ENCODE measurements around the gene UBQLN4.

The UBQLN4 gene

GRCh38 chr1:156075162-156075561 lies 21.6 kb upstream of the UBQLN4 start:
- TF ChIP-seq CTCF (tag by site-specific recombination; IDR thresholded peaks at IDR 0.05) (peak; percentile 44; the same call in 1 of the 2 replicates), ZNF341 (tag by site-specific recombination; IDR thresholded peaks at IDR 0.05; ENCODE audit: low read depth) (peak; percentile 98), PBX3 (CRISPR knock-in tag; IDR thresholded peaks at IDR 0.05) (no peak), WT1 (tag by site-specific recombination; IDR thresholded peaks at IDR 0.05) (peak; percentile 51; the same call in 1 of the 2 replicates), ZNF768 (tag by site-specific recombination; IDR thresholded peaks at IDR 0.05) (no peak)

GRCh38 chr1:156074661-156075060 lies 21.1 kb upstream of the UBQLN4 start:
- ChIA-PET CTCF (interaction anchor here (1.4 to 1.7 kb wide), 2 partner anchors 9 to 50 kb away, joined by 3 to 11 read pairs; no protein-coding TSS in a partner anchor), POLR2A (interaction anchor here (0.7 kb wide), 1 partner anchor 8 kb away, joined by 3 read pairs; no protein-coding TSS in a partner anchor)
- peaks cover 0 to 26% of the 10 kb centered on the region in 2 experiments; a peak in 1 of 3 replicates for H3K36me3 ChIP-seq (ENCODE audit: control insufficient read depth in 2 of 2, insufficient read depth in 1 of 2, low read length in 2 of 2)
- H3K9me3 ChIP-seq (ENCODE audit: control insufficient read depth, insufficient read depth, low read depth, low read length), result no peaks in the 10 kb centered on the region
- TF ChIP-seq ZNF654 (tag by site-specific recombination; IDR thresholded peaks at IDR 0.05; ENCODE audit: low read depth) (no peak), ZNF549 (tag by site-specific recombination; IDR thresholded peaks at IDR 0.05) (no peak), ZNF366 (tag by site-specific recombination; conservative IDR thresholded peaks at IDR 0.05) (0 out of 2 replicates have a peak, but pooled peaks have one; percentile 20)
- H3K4me1 ChIP-seq (ENCODE audit: control insufficient read depth, insufficient read depth, low read length), result peaks cover 7% of the 10 kb centered on the region; the same call in 1 of the 2 replicates
- H3K4me3 ChIP-seq (ENCODE audit: low read depth, low read length), result no peak overlapping the region
- no peak overlapping the region for H3K27ac ChIP-seq (ENCODE audit: extremely low read depth, low read depth, low read length)

More at GRCh38 chr1:156075162-156075561, 21.6 kb upstream of the UBQLN4 start:
- no peak overlapping the region for H3K4me3 ChIP-seq (ENCODE audit: low read depth, low read length)
- H3K27ac ChIP-seq (ENCODE audit: extremely low read depth, low read depth, low read length), result no peak overlapping the region
- peaks cover 7% of the 10 kb centered on the region; the same call in 1 of the 2 replicates for H3K4me1 ChIP-seq (ENCODE audit: control insufficient read depth, insufficient read depth, low read length)
- H3K36me3 ChIP-seq (ENCODE audit: control insufficient read depth in 2 of 2, insufficient read depth in 1 of 2, low read length in 2 of 2), result peaks cover 0 to 26% of the 10 kb centered on the region in 2 experiments; a peak in 1 of 3 replicates
- ChIA-PET CTCF (interaction anchor here (0.9 to 1.7 kb wide), 3 partner anchors 9 to 50 kb away, joined by 3 to 11 read pairs (median 4); no protein-coding TSS in a partner anchor), POLR2A (interaction anchor here (0.7 kb wide), 1 partner anchor 9 kb away, joined by 3 read pairs; no protein-coding TSS in a partner anchor)
- H3K9me3 ChIP-seq (ENCODE audit: control insufficient read depth, insufficient read depth, low read depth, low read length), result no peaks in the 10 kb centered on the region

- TF ChIP-seq ZNF223 (tag by site-specific recombination; IDR thresholded peaks at IDR 0.05), result no peak
- peak; percentile 10; the same call in 1 of the 2 replicates for TF ChIP-seq PRDM1 (tag by site-specific recombination; IDR thresholded peaks at IDR 0.05)
- peak; percentile 51; the same call in 1 of the 2 replicates for TF ChIP-seq IKZF3 (tag by site-specific recombination; IDR thresholded peaks at IDR 0.05)
- no peak for TF ChIP-seq ZNF426 (tag by site-specific recombination; IDR thresholded peaks at IDR 0.05)
- TF ChIP-seq PRDM2 (tag by site-specific recombination; IDR thresholded peaks at IDR 0.05; ENCODE audit: borderline replicate concordance), result no peak
- TF ChIP-seq ZNF623 (tag by site-specific recombination; IDR thresholded peaks at IDR 0.05), result no peak
- Histone ChIP-seq H3K36me3 (ENCODE audit: control insufficient read depth in 2 of 2, insufficient read depth in 1 of 2, low read length in 2 of 2) (peaks cover 0 to 26% of the 10 kb centered on the region in 2 experiments; a peak in 1 of 3 replicates), H3K27ac (ENCODE audit: extremely low read depth, low read depth, low read length) (no peak overlapping the region), H3K4me3 (ENCODE audit: low read depth, low read length) (no peak overlapping the region), H3K9me3 (ENCODE audit: control insufficient read depth, insufficient read depth, low read depth, low read length) (no peaks in the 10 kb centered on the region), H3K4me1 (ENCODE audit: control insufficient read depth, insufficient read depth, low read length) (peaks cover 7% of the 10 kb centered on the region; the same call in 1 of the 2 replicates)
- ChIA-PET CTCF (interaction anchor here (0.8 to 1.2 kb wide), 2 partner anchors 9 to 85 kb away, joined by 6 to 7 read pairs; no protein-coding TSS in a partner anchor), POLR2A (interaction anchor here (1.0 kb wide), 1 partner anchor 129 kb away, joined by 3 read pairs; no protein-coding TSS in a partner anchor)
These were observed 20.1 kb upstream of the UBQLN4 start for GRCh38 chr1:156073740-156074139.
